GM20431 (cell line): ENCODE data around the gene ESYT1.
"Not testable (repeated sequence)": the region's sequence is repeated elsewhere in the genome, so short reads cannot be mapped to it uniquely, and the experiment has no call there.

Experiments
- in situ Hi-C: fragments of 300-500 bp; cut with MseI, MboI; formaldehyde crosslinking; loops from one replicate; pipeline ENCODE4 v1.15.0; 2020; ENCODE audit warnings: low sequenced_read_pairs; ENCODE audit not compliant: unreplicated experiment

ESYT1 gene

GRCh38 chr12:56153678-56154065 is 25.6 kb downstream of the ESYT1 start:
- in situ Hi-C loops, result no loop called here

GRCh38 chr12:56154246-56154771 is 26.2 kb downstream of the ESYT1 start:
- in situ Hi-C loops, result no loop called here

GRCh38 chr12:56154818-56155217 is 26.8 kb downstream of the ESYT1 start:
- in situ Hi-C loops, result no loop called here

- in situ Hi-C loops, result no loop called here
Observed at GRCh38 chr12:56155256-56155845, 27.3 kb downstream of the ESYT1 start.

GRCh38 chr12:56156464-56157200 is 28.6 kb downstream of the ESYT1 start:
- in situ Hi-C loops, result not testable (repeated sequence)

- in situ Hi-C loops, result no loop called here
Observed at GRCh38 chr12:56157201-56158028, 29.3 kb downstream of the ESYT1 start.

- in situ Hi-C loops, result no loop called here
Observed at GRCh38 chr12:56158029-56158925, 30.2 kb downstream of the ESYT1 start, which contains the start of gene MYL6. Gene MYL6 (plus strand): TSS chr12:56158359. CDS start chr12:56158402, 43 bp downstream.

- in situ Hi-C loops, result no loop called here
Observed at GRCh38 chr12:56158926-56159461, 30.9 kb downstream of the ESYT1 start.

GRCh38 chr12:56159482-56160192 is 31.6 kb downstream of the ESYT1 start:
- in situ Hi-C loops, result no loop called here

- in situ Hi-C loops, result no loop called here
Observed at GRCh38 chr12:56160193-56160763, 32.2 kb downstream of the ESYT1 start.

GRCh38 chr12:56160894-56161689 is 33.0 kb downstream of the ESYT1 start:
- in situ Hi-C loops, result no loop called here

GRCh38 chr12:56161690-56162351 is 33.8 kb downstream of the ESYT1 start:
- in situ Hi-C loops, result no loop called here

GRCh38 chr12:56162468-56163290 is 34.6 kb downstream of the ESYT1 start:
- in situ Hi-C loops, result no loop called here

GRCh38 chr12:56163533-56164344 is 35.7 kb downstream of the ESYT1 start:
- in situ Hi-C loops, result no loop called here

GRCh38 chr12:56164345-56164729 is 36.3 kb downstream of the ESYT1 start:
- in situ Hi-C loops, result no loop called here

- in situ Hi-C loops, result no loop called here
Observed at GRCh38 chr12:56165369-56165768, 37.3 kb downstream of the ESYT1 start.
